Measurements from ENCODE around the gene TNFRSF18. TPM values are rescaled to one million over a fixed set of nuclear protein-coding genes. Genes with fewer than 3 reads are reported as not detected.

Gene TNFRSF18
- polyA plus RNA-seq, 1 donor (not counting 4 experiments of a cell fraction or from before 2014, with no cell fraction given) = 0.21 TPM

GRCh38 chr1:1203561-1204424, 2.6 kb downstream of the TNFRSF18 start:
- H3K9me1 ChIP-seq (ENCODE audit: control insufficient read depth, extremely low read depth, insufficient read depth, low read length) = no peaks in the 10 kb centered on the region
- H3K4me2 ChIP-seq (ENCODE audit: control insufficient read depth, extremely low read depth, insufficient read depth, low read depth, low read length) = no peak overlapping the region
- FAIRE-seq (no peak), DNase-seq (ENCODE audit: low read depth, low spot score) (no peak)
- H3K9ac ChIP-seq (ENCODE audit: control insufficient read depth, extremely low read depth, insufficient read depth, low read length) = no peak overlapping the region
- H4K20me1 ChIP-seq (ENCODE audit: control insufficient read depth, extremely low read depth, insufficient read depth, low read length) = no peaks in the 10 kb centered on the region
- H3K36me3 ChIP-seq (ENCODE audit: control insufficient read depth in 2 of 2, extremely low read depth in 1 of 2, insufficient read depth in 2 of 2, low read length in 2 of 2) = no peaks in the 10 kb centered on the region
- H3K27ac ChIP-seq (ENCODE audit: control insufficient read depth, insufficient read depth, low read length) = no peak overlapping the region
- peaks cover 44% of the 10 kb centered on the region for H3K27me3 ChIP-seq (ENCODE audit: control insufficient read depth, extremely low read depth, insufficient read depth, low read length)
- H2AFZ ChIP-seq (ENCODE audit: control insufficient read depth, low read length) = no peak overlapping the region
- dilution Hi-C loops (cut with MboI; ENCODE audit: extremely low pct_ligation_motif_present, low sequenced_read_pairs) = no loop called here
- peaks cover 6% of the 10 kb centered on the region for H3K4me1 ChIP-seq (ENCODE audit: control insufficient read depth, extremely low read depth, insufficient read depth, low read length)
- H3K9me3 ChIP-seq (ENCODE audit: control insufficient read depth, low read depth, low read length) = no peaks in the 10 kb centered on the region
- no peak for TF ChIP-seq CTCF (optimal IDR thresholded peaks at IDR 0.05 in 1 of 3, IDR thresholded peaks at IDR 0.05 in 1 of 3, conservative IDR thresholded peaks at IDR 0.05 in 1 of 3; ENCODE audit: extremely low read depth in 1 of 3, insufficient read depth in 2 of 3, low read length in 3 of 3)
- TF ChIP-seq EZH2 (IDR thresholded peaks at IDR 0.05; ENCODE audit: low read length) = no peak
- H3K4me3 ChIP-seq (ENCODE audit: control insufficient read depth in 2 of 3, extremely low read depth in 1 of 3, insufficient read depth in 2 of 3, low read depth in 1 of 3, low read length in 3 of 3) = no peak overlapping the region
- H3K79me2 ChIP-seq (ENCODE audit: control insufficient read depth, insufficient read depth, low read length) = no peaks in the 10 kb centered on the region

- Histone ChIP-seq H3K27ac (ENCODE audit: control insufficient read depth, insufficient read depth, low read length) (no peak overlapping the region), H3K9me3 (ENCODE audit: control insufficient read depth, low read depth, low read length) (no peaks in the 10 kb centered on the region), H3K36me3 (ENCODE audit: control insufficient read depth in 2 of 2, extremely low read depth in 1 of 2, insufficient read depth in 2 of 2, low read length in 2 of 2) (no peaks in the 10 kb centered on the region), H3K4me1 (ENCODE audit: control insufficient read depth, extremely low read depth, insufficient read depth, low read length) (peaks cover 6% of the 10 kb centered on the region), H3K9ac (ENCODE audit: control insufficient read depth, extremely low read depth, insufficient read depth, low read length) (no peak overlapping the region), H4K20me1 (ENCODE audit: control insufficient read depth, extremely low read depth, insufficient read depth, low read length) (no peaks in the 10 kb centered on the region), H3K79me2 (ENCODE audit: control insufficient read depth, insufficient read depth, low read length) (no peaks in the 10 kb centered on the region), H3K27me3 (ENCODE audit: control insufficient read depth, extremely low read depth, insufficient read depth, low read length) (peaks cover 44% of the 10 kb centered on the region), H3K4me2 (ENCODE audit: control insufficient read depth, extremely low read depth, insufficient read depth, low read depth, low read length) (peak overlapping the region; percentile 8), H2AFZ (ENCODE audit: control insufficient read depth, low read length) (no peak overlapping the region), H3K4me3 (ENCODE audit: control insufficient read depth in 2 of 3, extremely low read depth in 1 of 3, insufficient read depth in 2 of 3, low read depth in 1 of 3, low read length in 3 of 3) (peak overlapping the region in 1 of 3 experiments; percentile 21), H3K9me1 (ENCODE audit: control insufficient read depth, extremely low read depth, insufficient read depth, low read length) (no peaks in the 10 kb centered on the region)
- no peak for FAIRE-seq
- dilution Hi-C loops (cut with MboI; ENCODE audit: extremely low pct_ligation_motif_present, low sequenced_read_pairs) = no loop called here
- peak; percentile 15 for DNase-seq (ENCODE audit: low read depth, low spot score)
- no peak for TF ChIP-seq EZH2 (IDR thresholded peaks at IDR 0.05; ENCODE audit: low read length)
- no peak for TF ChIP-seq CTCF (optimal IDR thresholded peaks at IDR 0.05 in 1 of 3, IDR thresholded peaks at IDR 0.05 in 1 of 3, conservative IDR thresholded peaks at IDR 0.05 in 1 of 3; ENCODE audit: extremely low read depth in 1 of 3, insufficient read depth in 2 of 3, low read length in 3 of 3)
Observed at GRCh38 chr1:1202831-1203560, 3.4 kb downstream of the TNFRSF18 start.

Measured in keratinocyte (primary cell).